ENCODE results near the gene ARHGAP30. TPM values are rescaled to one million over a fixed set of nuclear protein-coding genes. Genes with fewer than 3 reads are reported as not detected.
"Not testable (repeated sequence)": the region's sequence is repeated elsewhere in the genome, so short reads cannot be mapped to it uniquely, and the experiment has no call there.

ARHGAP30 gene
- total and polyA plus RNA-seq, 4 donors: 10.5 to 66.3 (median 33.8) TPM

- ATAC-seq (ENCODE audit: insufficient read depth, low FRiP score) (no peak), DNase-seq (no peak)
- H3K9me3 ChIP-seq (ENCODE audit: control insufficient read depth in 4 of 4, insufficient read depth in 3 of 4, low read length in 3 of 4): no peaks in the 10 kb centered on the region
- no peaks in the 10 kb centered on the region for H3K36me3 ChIP-seq (ENCODE audit: control insufficient read depth in 4 of 4, insufficient read depth in 4 of 4, low read length in 4 of 4)
- no peak overlapping the region for H3K9ac ChIP-seq (ENCODE audit: insufficient read depth in 1 of 2, low read length in 2 of 2)
- no peak overlapping the region for H3K4me3 ChIP-seq
- H3K27ac ChIP-seq (ENCODE audit: low read depth in 1 of 2, low read length in 1 of 2): peak overlapping the region in 1 of 2 donors; percentile 76
- no peak for TF ChIP-seq CTCF (IDR thresholded peaks at IDR 0.05; ENCODE audit: control extremely low read depth, extremely low read depth)
- H3K4me1 ChIP-seq (ENCODE audit: control insufficient read depth in 5 of 5, insufficient read depth in 5 of 5, low read length in 5 of 5): peaks cover 0 to 22% (median 11%) of the 10 kb centered on the region in 5 donors
- 76 to 79% methylated on average over 1 of the region's 1 CpG for WGBS, 2 donors
- peaks cover 0 to 22% (median 21%) of the 10 kb centered on the region in 3 donors for H3K27me3 ChIP-seq (ENCODE audit: control insufficient read depth in 3 of 3, insufficient read depth in 3 of 3, low read length in 2 of 3)
Observed at GRCh38 chr1:161018631-161018930, 51.1 kb downstream of the ARHGAP30 start.

DNA sequence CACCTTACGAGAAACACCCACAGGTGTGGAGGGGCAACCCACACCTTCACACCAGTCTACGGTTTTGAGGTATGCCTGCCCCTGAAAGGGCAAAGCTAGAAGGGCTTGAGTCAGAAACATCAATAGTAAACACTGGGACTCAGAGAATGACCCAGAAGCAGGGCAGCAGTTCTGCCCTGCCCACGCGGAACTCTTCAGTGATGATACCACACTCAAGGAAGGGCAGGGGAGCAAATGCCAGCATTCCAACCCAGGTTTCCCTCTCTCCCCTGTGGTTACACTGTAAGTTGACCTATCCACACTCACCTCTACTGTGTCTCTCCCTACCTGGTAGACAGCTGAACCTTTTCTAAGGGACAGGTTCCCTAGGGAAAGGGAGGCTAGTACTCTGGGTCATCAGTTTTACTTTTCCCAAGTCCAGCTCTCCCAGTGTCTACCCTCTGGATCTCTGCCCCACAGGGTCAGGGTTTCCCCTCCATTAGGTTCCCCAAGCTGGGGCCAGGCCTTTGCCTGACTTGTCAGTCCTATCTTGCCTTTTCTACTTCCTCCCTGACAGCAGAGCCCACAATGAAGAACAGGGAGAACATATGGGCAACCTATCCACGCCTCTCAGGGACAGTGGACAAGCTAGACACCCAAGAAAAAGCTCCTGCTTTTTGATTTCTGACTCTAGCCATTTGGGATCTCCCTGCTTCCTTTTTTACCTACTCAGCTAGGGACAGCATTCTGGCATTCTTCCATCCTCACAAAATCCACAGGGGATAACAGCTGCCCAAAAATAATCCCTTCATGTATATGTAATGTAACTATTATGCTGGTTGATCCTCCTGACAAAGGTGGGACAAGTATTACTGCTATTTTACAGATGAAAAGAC is 51.7 kb downstream of the ARHGAP30 start:
- peak overlapping the region in 1 of 2 donors; percentile 76 for H3K27ac ChIP-seq (ENCODE audit: low read depth in 1 of 2, low read length in 1 of 2)
- no peak overlapping the region for H3K9ac ChIP-seq (ENCODE audit: insufficient read depth in 1 of 2, low read length in 2 of 2)
- H3K4me3 ChIP-seq: no peak overlapping the region
- no peaks in the 10 kb centered on the region for H3K36me3 ChIP-seq (ENCODE audit: control insufficient read depth in 4 of 4, insufficient read depth in 4 of 4, low read length in 4 of 4)
- ATAC-seq (ENCODE audit: insufficient read depth, low FRiP score) (peak; percentile 6), DNase-seq (no peak)
- no peaks in the 10 kb centered on the region for H3K9me3 ChIP-seq (ENCODE audit: control insufficient read depth in 4 of 4, insufficient read depth in 3 of 4, low read length in 3 of 4)
- 65 to 72% methylated on average over 5 of the region's 5 CpGs for WGBS, 2 donors
- H3K27me3 ChIP-seq (ENCODE audit: control insufficient read depth in 3 of 3, insufficient read depth in 3 of 3, low read length in 2 of 3): peaks cover 0 to 22% (median 21%) of the 10 kb centered on the region in 3 donors
- TF ChIP-seq CTCF (IDR thresholded peaks at IDR 0.05; ENCODE audit: control extremely low read depth, extremely low read depth): no peak
- peaks cover 0 to 28% (median 17%) of the 10 kb centered on the region in 5 donors for H3K4me1 ChIP-seq (ENCODE audit: control insufficient read depth in 5 of 5, insufficient read depth in 5 of 5, low read length in 5 of 5)

GRCh38 chr1:161017181-161017580 is 52.5 kb downstream of the ARHGAP30 start:
- not testable (repeated sequence) for ATAC-seq (ENCODE audit: insufficient read depth, low FRiP score)
- Histone ChIP-seq H3K4me1 (ENCODE audit: control insufficient read depth in 5 of 5, insufficient read depth in 5 of 5, low read length in 5 of 5) (peaks cover 0 to 28% (median 17%) of the 10 kb centered on the region in 5 donors), H3K27ac (ENCODE audit: low read depth in 1 of 2, low read length in 1 of 2) (peak overlapping the region in 1 of 2 donors; percentile 76)

DNA sequence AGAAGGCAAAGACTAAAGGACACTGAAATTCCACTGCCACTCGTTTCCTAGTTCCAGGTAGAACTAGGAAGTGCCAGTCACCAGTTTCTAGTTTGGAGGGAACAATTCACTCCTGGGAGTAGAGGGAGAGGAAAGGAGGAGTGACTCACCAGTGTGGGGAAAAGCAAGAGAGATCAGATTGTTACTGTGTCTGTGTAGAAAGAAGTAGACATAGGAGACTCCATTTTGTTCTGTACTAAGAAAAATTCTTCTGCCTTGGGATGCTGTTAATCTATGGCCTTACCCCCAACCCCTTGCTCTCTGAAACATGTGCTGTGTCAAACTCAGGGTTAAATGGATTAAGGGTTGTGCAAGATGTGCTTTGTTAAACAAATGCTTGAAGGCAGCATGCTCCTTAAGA is 53.0 kb downstream of the ARHGAP30 start:
- not testable (repeated sequence) for H3K9me3 ChIP-seq (ENCODE audit: control insufficient read depth in 4 of 4, insufficient read depth in 3 of 4, low read length in 3 of 4); ATAC-seq (ENCODE audit: insufficient read depth, low FRiP score); DNase-seq; H3K4me3 ChIP-seq; H3K9ac ChIP-seq (ENCODE audit: insufficient read depth in 1 of 2, low read length in 2 of 2); H3K36me3 ChIP-seq (ENCODE audit: control insufficient read depth in 4 of 4, insufficient read depth in 4 of 4, low read length in 4 of 4); H3K27ac ChIP-seq (ENCODE audit: low read depth in 1 of 2, low read length in 1 of 2)
- 52% methylated on average over 1 of the region's 1 CpG for WGBS, 2 donors
- H3K4me1 ChIP-seq (ENCODE audit: control insufficient read depth in 5 of 5, insufficient read depth in 5 of 5, low read length in 5 of 5): peaks cover 0 to 28% (median 17%) of the 10 kb centered on the region in 5 donors
- peaks cover 0 to 19% (median 15%) of the 10 kb centered on the region in 3 donors for H3K27me3 ChIP-seq (ENCODE audit: control insufficient read depth in 3 of 3, insufficient read depth in 3 of 3, low read length in 2 of 3)

More at GRCh38 chr1:161017181-161017580, 52.5 kb downstream of the ARHGAP30 start:
- H3K9ac ChIP-seq (ENCODE audit: insufficient read depth in 1 of 2, low read length in 2 of 2); H3K4me3 ChIP-seq; DNase-seq; H3K36me3 ChIP-seq (ENCODE audit: control insufficient read depth in 4 of 4, insufficient read depth in 4 of 4, low read length in 4 of 4); H3K9me3 ChIP-seq (ENCODE audit: control insufficient read depth in 4 of 4, insufficient read depth in 3 of 4, low read length in 3 of 4): not testable (repeated sequence)
- 61 to 85% methylated on average over 6 of the region's 7 CpGs for WGBS, 2 donors
- H3K27me3 ChIP-seq (ENCODE audit: control insufficient read depth in 3 of 3, insufficient read depth in 3 of 3, low read length in 2 of 3): peaks cover 0 to 22% (median 19%) of the 10 kb centered on the region in 3 donors
